HG02610 (cell line): ENCODE results near the gene MAPK10.
A peak's percentile ranks its signal among the peaks of the same experiment; 100 is the strongest.

Experiments
- ATAC-seq: cut with Tn5 transposase; IDR thresholded peaks from one replicate; pipeline ENCODE4 v1.9.1; 2021; ENCODE audit warnings: mild to moderate bottlenecking, moderate library complexity; ENCODE audit not compliant: unreplicated experiment

The MAPK10 gene

GRCh38 chr4:86359944-86360478 is at the start of gene MAPK10:
TSS of gene MAPK10 (minus strand) at chr4:86360053.
- ATAC-seq = peak; percentile 98

GRCh38 chr4:86403575-86403974 is 43.7 kb upstream of the MAPK10 start:
- ATAC-seq = no peak

DNA sequence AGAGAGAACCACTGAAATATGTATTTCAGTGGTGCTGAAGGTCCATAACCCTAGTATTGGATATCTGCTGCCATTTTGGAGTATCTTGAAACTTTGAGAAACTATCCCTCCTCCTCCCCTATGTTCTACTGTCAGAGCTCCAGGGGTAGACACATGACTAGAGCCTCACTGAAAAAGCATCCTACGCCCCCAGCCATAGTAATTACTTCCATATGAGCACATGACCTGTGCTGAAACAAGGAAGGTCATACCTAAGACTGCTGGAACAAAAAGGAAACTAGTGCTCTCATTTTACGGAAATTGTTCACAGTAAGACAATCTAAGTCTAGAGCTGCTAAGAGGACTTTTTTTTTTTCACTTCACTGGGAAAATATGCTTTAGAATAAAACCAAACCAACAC is 42.0 kb upstream of the MAPK10 start:
- no peak for ATAC-seq

DNA sequence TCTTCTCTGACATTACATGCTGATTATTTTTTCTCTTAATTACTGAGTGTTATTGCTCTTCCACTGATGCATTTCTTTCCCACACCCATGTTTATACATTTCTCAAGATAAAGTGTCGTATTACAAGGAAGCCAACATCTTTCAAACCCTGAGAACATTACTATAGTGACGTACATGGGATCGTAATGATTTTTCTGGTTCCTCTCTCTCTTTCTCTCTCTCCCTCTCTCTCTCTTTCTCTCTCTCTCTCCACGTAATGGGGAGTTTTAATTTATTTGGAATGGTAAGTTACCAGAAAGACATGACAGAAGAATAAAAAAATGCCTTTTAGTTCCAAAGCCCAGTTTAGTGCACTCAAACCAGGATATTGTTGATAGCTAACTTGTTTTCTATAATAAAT is 40.4 kb upstream of the MAPK10 start:
- ATAC-seq = no peak

- ATAC-seq = peak; percentile 91
Observed at GRCh38 chr4:86398187-86398586, 38.3 kb upstream of the MAPK10 start.

DNA sequence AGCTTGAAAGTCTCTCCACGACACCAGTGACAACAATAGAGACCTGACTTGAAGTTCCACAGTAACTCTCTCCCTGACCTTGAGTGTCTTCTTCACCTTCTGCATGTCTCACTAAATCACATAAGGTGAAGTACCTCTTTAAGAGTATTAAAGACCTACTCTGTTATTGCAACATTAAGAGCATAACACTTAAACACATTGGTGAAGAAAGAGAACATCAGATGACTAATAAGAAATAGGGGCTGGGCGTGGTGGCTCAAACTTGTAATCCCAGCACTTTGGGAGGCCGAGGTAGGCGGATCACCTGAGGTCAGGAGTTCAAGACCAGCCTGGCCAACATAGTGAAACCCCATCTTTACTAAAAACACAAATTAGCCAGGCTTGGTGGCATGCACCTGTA is 33.9 kb upstream of the MAPK10 start:
- ATAC-seq = no peak

DNA sequence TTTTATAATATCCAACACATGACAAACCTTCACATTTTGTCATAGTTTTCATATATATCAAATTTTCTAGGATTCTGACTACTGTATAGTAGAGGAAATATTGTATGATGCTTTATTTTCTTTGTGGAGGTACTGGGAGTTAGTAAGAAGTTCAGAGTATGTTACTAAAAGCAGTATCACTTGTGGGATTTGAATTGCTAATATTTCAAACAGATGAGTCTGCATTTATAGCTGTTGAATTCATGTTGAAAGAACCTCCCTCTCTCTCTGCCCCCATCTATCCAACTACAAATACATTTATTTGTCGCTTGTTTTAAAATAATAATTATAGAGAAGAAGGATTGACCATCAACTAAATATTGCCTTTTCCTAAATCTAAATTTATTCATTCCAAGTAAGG is 29.8 kb upstream of the MAPK10 start:
- no peak for ATAC-seq

GRCh38 chr4:86388252-86388651 is 28.4 kb upstream of the MAPK10 start:
- no peak for ATAC-seq

- ATAC-seq = no peak
Observed at GRCh38 chr4:86386817-86387415, 27.1 kb upstream of the MAPK10 start.

DNA sequence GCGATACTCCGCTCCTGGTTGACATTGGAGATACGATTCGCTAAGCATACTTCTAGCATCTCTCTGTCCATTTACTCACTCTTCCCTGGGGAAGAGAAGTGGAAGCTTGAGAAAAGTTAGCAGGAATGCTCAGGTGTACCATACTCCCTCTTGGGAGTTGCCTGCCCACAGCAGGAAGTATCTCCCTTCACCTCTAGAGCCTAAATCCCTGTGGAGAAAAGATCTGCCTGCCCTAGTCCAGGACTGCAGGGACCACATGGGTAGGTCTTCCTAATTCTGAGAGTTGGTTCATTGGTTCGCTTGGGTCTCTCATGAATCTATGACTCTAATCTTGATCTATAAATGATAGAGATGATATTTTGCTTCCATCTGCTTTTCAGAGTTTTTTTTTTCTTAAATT is 26.3 kb upstream of the MAPK10 start:
- ATAC-seq = no peak

- no peak for ATAC-seq
Observed at GRCh38 chr4:86381431-86381830, 21.6 kb upstream of the MAPK10 start.

GRCh38 chr4:86380181-86380724 is 20.4 kb upstream of the MAPK10 start:
- ATAC-seq = no peak

GRCh38 chr4:86376850-86377249 is 17.0 kb upstream of the MAPK10 start:
- ATAC-seq = no peak

- ATAC-seq = no peak
Observed at GRCh38 chr4:86368433-86368832, 8.6 kb upstream of the MAPK10 start.

- ATAC-seq = no peak
Observed at GRCh38 chr4:86367577-86367976, 7.7 kb upstream of the MAPK10 start.

DNA sequence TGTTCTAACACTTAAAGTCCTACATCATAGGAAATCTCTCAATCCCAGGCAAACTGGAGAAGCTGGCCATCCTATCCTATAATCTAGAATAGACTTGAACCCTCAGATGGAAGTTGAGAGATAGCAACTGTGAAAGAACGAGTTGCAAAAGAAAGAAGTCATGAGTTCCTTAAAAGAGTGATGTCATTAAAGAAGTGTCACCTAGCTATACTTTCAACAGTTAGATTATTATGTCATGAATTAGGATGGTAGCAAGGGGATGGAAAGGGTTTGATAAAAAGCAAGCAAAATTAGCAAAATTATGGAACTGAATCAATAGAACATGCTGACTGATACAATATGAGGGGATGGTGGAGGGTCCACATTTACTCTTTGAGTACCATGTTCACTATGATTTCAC is 7.1 kb upstream of the MAPK10 start:
- ATAC-seq = no peak

- no peak for ATAC-seq
Observed at GRCh38 chr4:86362510-86362909, 2.7 kb upstream of the MAPK10 start.

GRCh38 chr4:86358257-86358656 is 1.6 kb downstream of the MAPK10 start:
- no peak for ATAC-seq

DNA sequence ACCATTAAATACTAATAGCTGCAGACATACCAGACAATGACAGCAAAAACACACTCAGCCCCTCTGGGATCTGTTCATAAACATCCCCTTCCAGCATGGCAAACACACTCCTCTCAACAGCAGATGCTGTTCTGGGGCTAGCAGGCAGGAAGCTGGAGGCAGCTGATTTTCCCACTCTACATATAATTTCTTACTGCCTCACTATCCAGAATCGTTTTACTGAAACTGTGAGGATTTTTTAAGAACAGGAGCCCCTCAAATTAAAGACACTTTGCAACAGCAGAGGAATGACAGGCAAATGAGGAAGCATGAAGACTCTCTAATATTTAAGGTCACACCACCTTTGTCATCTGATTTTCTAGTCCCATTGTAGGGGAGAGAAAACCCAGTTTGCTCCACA is 2.2 kb downstream of the MAPK10 start:
- ATAC-seq = no peak

- ATAC-seq = peak; percentile 58
Observed at GRCh38 chr4:86356425-86357210, 3.2 kb downstream of the MAPK10 start.

DNA sequence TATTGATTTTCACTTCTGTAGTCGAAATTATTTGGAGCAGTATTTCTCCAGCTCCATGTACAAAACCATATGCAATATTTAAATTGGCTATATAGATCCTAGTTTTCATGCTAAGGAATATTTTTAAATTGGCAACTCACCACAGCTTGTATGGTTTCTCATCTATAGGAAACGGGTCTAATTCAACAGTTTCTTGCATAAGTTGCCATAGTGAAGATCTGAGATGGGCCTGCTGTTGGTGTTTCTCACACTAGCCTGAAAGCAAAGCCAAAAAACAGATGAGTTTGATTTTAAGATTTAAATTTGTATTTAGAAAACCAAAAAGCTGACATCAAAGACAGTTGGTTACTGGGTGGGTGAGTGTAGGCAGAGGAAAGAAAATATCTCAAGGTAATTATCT is 5.5 kb downstream of the MAPK10 start:
- no peak for ATAC-seq

DNA sequence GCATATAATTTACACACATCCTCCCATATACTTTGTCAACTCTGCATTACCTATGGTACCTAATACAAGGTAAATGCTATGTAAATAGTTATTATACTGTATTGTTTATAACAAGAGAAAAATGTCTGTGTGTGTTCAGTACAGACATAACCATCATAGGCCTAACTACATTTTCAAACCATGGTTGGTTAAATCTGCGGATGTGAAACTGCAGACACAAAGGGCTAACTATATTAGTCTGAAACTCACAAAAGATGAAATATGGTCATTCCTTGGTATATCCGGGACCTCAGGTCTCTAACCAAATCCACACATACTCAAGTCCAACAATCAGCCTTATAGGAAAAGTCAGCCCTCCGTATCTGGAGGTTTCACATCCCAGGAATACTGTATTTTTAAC is 13.5 kb downstream of the MAPK10 start:
- no peak for ATAC-seq
